Measurements from ENCODE around the gene RUNX2.

RUNX2 gene

GRCh38 chr6:45415788-45416518 lies 87.8 kb downstream of the RUNX2 start:
- no peak for DNase-seq

GRCh38 chr6:45416700-45417099 lies 88.6 kb downstream of the RUNX2 start:
- DNase-seq = no peak

DNA sequence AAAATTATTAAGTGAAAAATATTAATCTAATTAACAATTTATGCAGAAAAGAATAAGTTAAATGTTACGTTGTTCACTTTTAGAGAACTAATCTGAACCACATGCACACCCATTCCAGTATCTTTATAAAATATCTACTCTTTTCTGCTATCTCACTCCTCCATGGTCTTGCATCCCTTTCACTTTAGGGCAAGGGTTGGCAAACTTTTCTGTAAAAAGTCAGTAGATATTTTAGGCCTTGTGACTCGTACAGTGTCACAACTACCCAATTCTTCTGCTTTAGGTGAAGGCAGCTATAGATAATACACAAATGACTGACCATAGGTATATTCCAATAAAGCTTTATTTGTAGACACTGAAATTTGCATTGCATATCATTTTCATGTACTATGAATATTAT lies 89.3 kb downstream of the RUNX2 start:
- DNase-seq = no peak

GRCh38 chr6:45419571-45420082 lies 91.5 kb downstream of the RUNX2 start:
- peak; percentile 70 to 83 (median 75) for DNase-seq

DNA sequence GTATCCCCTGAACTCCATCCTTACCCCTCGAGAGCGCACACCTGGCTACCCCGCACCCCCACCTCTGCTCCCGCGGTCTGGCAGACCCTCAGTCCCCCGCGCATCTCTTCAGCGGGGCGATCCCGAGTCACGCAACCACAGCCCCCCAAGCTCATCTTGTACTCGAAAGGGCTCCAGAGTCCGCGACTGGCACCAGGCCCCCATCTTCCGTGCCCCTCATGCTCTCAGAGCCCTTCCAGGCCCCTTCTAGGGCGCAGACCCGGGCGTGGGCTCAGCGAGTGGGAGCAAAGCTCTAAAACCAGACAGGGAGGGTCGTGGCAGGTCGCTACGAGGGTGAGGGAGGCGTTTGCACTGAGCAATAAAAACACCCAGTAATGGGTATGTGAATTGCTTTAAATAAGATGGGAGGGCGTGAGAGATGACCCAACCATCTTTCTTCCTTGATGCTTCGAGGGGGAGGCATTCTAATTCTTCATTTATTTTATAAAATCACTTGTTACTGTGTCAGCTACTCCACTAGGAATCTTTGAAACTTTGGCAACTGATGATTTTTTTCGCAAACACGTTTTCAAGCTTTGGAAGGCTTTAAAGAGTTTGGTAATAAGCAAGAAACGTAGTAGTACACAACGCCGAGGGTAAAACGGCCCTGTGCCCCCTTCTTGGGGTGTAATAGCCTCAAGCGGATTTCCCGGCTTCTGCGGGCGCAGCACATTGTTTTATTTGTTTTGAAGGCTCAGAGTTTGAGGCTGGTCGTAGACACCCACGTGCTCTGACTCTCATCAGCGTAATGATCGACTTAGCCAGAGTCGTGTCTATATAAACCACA lies 92.2 kb downstream of the RUNX2 start:
- DNase-seq = peak; percentile 55 to 68 (median 67)

GRCh38 chr6:45420909-45421708 lies 93.0 kb downstream of the RUNX2 start:
- peak in 1 of 3 donors; percentile 26 for DNase-seq

DNA sequence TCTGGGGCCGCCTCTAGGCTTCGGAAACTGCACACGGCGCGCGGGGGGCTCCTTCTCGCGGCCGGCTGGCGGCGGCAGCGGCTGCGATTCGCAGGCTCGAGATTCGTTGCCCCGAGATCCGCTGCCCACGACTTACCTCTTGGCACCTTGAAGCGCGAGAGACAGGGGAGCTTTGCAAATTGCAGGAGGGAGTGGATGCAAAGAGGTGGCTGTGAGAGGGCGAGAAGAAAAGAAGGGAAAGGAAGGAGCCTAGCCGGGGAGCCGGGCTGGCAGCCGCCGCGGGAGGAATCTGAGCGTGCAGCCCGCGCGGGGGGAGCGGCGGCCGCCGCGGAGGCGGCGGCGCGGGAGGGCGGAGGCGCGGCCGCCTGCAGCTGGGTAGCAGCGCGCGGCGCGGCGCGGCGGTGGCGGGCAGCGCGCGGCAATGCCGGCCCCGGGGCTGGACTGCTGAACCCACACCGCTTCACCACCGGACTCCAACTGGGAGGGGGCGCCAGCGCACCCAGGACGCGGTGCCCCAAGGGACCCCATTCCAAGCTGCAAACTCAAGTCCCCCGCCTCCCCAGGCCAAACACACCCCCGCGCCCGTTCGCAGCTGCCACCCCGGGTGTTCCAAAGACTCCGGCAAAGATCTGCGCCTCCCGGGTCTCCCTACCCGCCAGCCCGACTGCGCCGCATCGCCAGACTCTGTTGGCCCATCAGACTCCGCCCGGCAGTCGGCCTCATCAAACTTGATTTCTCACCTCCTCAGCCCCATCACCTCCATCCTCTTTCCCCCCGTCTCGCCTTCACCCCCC lies 93.8 kb downstream of the RUNX2 start:
- DNase-seq = peak; percentile 55 to 83 (median 71)

DNA sequence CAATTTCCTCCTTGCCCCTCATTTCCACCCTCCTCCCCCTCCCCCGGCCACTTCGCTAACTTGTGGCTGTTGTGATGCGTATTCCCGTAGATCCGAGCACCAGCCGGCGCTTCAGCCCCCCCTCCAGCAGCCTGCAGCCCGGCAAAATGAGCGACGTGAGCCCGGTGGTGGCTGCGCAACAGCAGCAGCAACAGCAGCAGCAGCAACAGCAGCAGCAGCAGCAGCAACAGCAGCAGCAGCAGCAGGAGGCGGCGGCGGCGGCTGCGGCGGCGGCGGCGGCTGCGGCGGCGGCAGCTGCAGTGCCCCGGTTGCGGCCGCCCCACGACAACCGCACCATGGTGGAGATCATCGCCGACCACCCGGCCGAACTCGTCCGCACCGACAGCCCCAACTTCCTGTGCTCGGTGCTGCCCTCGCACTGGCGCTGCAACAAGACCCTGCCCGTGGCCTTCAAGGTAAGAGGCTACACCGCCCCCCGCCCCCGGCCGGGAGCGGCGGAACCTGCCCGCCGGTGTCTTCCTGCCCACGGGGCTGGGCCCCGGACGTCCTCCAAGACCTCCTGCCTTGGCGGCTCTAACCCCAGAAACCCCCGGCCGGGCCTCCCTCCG lies 94.5 kb downstream of the RUNX2 start:
- peak; percentile 32 to 54 (median 53) for DNase-seq

DNA sequence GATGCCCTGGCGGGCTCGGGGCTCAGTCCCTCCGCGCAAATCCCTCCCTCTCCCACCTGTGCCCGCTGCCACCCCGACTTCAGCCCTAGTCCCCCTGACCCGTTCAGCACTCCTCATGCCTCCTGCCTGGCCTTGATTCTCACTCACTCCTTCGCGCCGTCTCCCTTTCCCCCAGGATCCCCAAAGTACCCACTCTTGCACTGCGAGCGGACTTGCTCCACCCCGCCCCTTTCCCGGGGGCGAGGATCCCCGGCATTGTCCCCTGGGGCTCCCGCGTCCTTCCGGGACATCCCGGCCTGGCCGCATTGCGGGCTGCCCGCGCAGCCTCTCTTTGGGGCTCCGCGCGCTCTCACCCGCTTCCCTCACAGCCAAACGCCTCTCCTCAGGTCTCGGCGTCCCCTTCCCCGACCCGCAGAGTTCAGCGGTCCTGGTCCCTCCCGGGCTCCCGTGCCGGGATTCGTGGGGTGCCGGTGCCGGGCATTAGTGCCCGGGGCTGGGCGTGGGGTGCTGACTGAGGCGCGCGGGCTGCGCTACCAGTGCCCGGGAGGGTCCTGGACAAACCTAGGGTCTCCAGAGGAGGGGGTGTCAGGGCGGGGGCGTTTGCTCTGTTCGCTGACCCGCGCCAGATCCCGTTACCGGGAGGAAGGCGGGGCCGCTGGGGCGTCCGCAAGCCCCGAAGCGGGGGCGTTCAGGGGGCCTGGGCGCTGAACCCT lies 95.1 kb downstream of the RUNX2 start:
- DNase-seq = peak; percentile 74 to 91 (median 80)

DNA sequence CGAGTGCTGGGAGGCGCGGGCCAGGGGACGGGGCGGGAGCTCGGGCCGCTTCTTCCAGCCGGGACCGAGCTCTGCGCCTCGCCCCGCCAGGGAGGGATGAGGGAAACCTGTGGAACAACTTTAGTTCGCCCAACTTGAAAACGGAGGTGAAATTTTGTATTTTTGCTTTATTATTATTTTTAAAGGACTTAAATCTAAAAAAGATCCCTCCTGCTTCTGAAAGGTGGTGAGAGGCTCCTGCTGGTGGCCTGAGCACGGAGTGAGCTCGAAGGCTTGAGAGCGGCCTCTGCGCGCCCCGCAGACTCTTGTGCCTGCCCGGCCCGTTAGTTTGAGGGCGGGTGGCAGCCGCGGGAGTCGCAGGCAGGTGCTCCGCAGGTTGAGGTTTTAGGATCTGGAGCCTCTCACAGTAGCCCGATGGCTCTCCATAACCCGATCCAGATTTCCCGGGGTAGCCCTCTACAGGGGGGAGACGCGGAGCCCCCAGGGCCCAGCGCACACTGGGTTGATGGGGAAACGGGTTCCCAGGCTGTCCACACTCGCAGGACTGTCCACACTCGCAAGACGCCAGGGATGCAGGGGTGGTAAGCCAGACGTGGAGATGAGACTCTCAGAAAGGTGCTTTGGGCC lies 95.8 kb downstream of the RUNX2 start:
- DNase-seq = peak in 2 of 3 donors; percentile 28 to 52

GRCh38 chr6:45424451-45424861 lies 96.3 kb downstream of the RUNX2 start:
- DNase-seq = peak; percentile 49 to 59 (median 59)

- DNase-seq = no peak
Measured at GRCh38 chr6:45426251-45426650, 98.1 kb downstream of the RUNX2 start.

- peak in 2 of 3 donors; percentile 68 to 71 for DNase-seq
Measured at GRCh38 chr6:45427726-45428125, 99.6 kb downstream of the RUNX2 start.

GRCh38 chr6:45428727-45429126 lies 100.6 kb downstream of the RUNX2 start:
- DNase-seq = no peak

DNA sequence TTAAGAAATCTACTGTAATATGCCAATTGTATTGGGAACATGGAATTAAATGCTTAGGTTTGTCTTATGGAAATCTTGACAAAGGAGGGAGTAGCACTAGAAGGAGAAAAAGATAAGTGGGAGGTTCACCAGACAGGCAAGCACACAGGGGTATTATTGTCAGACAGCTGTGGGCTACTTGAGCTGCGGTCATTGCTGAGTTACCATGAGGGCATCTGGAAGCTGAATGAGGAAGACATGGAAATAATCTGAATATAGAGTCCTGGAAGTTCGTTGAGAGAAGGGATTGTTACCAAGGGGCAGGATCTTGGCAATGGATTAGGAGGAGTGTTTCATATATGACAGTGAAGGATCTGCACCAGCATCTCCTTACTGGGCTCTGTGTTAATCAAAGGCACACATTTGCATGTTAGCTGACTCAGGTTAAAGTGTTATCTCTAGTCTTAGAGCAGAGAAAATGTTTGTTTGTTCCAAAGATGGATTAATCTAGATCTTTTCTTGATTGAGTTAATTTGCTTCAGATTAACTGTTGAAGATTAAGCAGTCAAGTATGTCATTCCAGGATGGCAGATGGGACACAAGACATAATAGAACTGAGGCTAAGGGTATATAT lies 102.6 kb downstream of the RUNX2 start:
- DNase-seq = no peak

DNA sequence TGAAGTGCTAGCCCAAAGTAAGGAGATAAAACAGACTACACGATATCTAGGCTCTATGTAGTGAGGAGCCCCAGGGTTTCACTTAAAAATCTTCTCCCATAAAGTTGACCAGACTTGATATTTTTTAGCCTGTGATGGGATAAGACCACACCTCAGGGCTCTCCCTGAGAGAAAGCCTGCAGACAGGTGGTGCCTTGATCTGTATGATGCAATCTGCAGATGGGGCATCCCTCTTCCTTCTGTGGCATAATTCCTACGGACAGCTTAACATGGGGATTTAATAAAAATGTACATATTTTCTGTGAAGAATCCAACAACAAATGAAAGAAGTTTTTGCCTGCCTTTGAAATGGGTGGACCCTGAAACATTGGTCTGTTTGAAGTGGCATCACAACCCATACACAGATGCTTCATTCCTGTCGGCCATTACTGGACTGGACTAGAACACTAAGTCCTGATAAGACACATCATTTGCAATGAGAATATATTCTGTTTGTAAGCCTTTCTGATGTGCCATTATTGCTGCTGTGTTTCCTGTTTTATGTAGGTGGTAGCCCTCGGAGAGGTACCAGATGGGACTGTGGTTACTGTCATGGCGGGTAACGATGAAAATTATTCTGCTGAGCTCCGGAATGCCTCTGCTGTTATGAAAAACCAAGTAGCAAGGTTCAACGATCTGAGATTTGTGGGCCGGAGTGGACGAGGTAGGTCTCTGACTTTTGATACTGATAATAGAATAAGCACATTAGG lies 103.4 kb downstream of the RUNX2 start:
- DNase-seq = no peak

DNA sequence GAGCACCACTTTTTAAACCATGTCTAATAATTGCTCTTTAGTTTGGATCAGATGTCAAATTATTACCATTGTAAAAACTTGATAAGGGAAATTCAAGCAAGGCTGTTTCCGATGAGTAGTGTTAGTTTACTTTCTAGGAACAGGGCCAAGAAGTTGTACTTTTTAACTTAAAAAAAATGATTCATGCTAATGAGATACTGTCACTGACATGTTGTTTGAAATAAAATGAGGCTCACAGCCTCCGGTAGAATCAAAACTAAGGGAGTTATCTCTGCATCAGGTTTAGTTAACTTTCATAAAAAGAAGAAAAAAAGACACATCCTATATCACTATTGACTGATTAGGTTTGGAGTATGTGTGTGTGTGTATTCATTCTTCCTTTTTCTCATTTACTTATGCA lies 104.8 kb downstream of the RUNX2 start:
- peak in 2 of 3 donors; percentile 60 to 68 for DNase-seq

- DNase-seq = no peak
Measured at GRCh38 chr6:45433533-45434380, 105.6 kb downstream of the RUNX2 start.
